Activated T-cell treated with anti-CD3 and anti-CD28 coated beads, Interleukin-2, amount 50 U/mL, for 1 hour (primary cell): Measurements from ENCODE around the gene STK32B.

Source experiments
- DNase-seq: peaks from one replicate; pipeline ENCODE4 v3.0.0-alpha.2; 2020

The STK32B gene

DNA sequence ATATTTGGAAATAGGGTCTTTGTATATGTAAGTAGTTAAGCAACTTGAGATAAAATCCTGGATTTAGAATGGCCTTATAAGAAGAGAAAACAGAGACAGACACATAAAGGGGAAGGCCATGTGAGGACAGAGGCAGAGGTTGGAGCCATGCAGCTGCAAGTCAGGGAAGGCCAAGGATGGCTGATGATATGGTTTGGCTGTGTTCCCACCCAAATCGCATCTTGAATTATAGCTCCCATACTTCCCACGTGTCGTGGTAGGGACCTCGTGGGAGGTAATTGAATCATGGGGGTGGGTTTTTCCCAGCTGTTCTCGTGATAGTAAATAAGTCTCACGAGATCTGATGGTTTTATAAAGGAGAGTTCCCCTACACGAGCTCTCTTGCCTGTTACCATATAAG lies 76.3 kb downstream of the STK32B start:
- no peak for DNase-seq

DNA sequence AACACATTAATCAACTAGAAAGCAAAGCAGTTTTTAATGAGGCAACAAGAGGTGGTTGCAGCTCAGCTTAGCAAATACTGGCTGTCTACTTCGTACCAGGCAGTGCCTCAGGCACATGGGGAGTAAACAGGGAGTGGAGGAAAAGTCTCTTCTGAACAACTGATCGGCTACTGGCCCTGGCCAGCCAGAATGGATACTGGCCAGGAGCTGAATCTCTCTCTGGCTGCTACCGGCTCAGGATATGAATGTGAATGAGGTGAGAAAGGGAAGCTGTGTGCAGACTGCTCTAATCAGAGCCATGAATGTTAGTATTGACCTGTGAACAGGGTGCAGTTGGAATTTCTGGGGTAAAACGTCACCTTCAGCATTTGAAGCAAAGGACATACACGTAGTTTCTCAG lies 77.3 kb downstream of the STK32B start:
- DNase-seq = no peak

DNA sequence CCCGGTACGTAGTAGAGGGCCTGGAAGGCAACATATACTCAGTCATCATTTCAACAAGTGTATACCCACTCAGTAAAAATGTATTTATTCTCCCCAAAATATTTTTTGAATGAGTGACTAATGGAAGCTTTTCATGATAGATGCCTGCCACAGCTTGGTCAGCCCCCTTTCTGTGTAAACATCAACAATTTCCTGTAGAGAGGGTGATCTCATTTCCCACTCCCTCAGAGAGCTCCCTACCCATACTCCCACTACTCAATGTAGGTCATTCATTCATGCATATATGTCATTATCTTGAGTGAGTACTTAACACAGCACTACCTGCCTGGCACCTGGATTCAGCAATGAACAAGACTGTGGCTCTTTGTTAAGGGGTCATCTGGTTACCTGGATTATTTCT lies 81.9 kb downstream of the STK32B start:
- DNase-seq = no peak

GRCh38 chr4:5133933-5134594 lies 82.8 kb downstream of the STK32B start:
- no peak for DNase-seq

DNA sequence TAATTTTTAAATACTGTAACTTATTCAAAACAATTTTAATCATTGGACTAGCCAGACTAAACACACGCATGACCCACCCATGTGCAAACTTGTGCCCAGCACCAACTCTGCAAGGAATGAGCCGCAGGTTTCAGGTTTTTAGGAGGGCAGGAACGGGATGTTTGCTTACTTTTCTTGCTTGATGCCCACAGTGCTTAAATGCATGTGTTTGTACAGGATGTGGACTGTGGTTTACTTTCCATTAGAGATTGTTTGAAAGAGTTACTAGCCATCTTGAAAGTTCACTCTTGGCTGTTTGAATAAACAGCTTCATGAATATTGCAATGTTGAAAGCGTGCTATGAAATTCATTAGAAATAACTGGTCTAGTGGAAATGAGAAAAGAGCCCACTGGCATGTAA lies 83.3 kb downstream of the STK32B start:
- no peak for DNase-seq

- no peak for DNase-seq
These were observed 85.9 kb downstream of the STK32B start for GRCh38 chr4:5137226-5137625.

GRCh38 chr4:5137927-5138326 lies 86.6 kb downstream of the STK32B start:
- DNase-seq = no peak

DNA sequence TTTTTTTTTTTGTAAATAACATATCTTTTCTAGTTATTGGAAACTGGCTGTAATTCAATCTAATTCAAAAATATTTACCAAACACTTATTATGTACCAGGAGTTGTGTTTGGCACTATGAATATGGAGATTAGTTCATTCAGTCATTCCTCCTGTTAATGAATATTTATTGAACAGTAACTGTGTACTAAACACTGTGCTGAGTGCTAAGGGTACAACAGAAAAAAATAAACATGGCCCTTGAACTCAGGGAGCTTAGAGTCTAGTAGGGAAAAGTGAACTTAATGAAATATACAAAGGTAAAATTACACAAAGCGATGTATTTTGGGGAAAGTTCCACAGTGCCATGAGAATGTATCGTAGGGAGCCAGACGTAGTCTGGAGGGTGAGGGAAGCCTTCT lies 87.1 kb downstream of the STK32B start:
- no peak for DNase-seq

DNA sequence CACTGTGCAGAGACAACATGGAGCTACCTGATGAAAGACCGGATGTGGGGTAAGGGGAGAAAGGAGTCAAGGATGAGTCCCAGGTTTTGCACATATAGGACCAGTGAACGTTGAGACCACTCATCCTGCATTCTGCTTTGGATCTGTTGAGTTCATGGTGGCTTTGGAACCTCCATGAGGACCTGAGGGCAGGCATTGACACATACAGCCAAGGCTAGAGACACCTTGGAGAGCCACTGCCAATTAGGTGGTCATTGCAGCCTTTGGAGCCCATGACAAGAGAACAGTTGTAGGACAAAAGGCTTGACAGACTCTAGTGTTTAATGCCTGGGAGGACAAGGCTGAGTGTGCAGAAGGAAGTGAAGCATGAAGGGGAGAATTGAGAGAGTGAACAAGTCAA lies 87.9 kb downstream of the STK32B start:
- DNase-seq = no peak

DNA sequence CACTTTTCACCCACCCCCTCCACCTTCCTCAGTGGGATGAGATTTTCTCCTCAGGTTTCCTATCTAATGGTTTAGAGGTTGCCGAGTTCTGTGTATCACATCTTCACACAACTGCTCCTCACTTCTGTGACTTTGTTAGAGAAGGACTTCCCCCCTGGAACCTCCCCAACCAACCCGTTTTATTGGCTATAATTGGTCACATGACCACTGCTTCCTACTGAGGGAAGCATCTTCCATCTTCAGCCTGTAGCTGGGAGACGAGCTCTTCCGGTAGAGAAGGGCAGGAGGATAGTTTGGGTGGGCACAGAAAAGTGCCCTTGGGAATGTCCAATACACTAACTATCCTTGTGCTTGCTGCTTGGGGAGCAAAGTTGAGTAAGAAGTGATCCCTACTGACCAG lies 90.5 kb downstream of the STK32B start:
- no peak for DNase-seq

DNA sequence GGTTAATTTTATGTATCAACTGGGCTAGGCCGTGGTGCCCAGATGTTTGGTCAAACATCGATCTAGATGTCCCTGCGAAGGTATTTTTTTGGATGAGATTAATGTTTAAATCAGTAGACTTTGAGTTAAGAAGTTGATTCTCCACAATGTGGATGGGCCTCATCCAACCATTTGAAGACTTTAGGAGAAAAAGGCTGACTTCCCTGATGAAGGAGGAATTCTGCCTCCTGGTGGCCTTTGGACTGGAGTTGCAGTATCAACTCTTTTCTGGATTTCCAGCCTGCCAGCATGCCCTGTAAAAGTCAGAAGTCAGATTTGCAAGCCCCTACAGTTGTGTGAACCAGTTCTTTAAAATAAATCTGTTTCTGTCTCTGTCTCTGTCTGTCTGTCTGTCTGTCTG lies 91.4 kb downstream of the STK32B start:
- DNase-seq = no peak

- no peak for DNase-seq
These were observed 92.1 kb downstream of the STK32B start for GRCh38 chr4:5143306-5143861.

DNA sequence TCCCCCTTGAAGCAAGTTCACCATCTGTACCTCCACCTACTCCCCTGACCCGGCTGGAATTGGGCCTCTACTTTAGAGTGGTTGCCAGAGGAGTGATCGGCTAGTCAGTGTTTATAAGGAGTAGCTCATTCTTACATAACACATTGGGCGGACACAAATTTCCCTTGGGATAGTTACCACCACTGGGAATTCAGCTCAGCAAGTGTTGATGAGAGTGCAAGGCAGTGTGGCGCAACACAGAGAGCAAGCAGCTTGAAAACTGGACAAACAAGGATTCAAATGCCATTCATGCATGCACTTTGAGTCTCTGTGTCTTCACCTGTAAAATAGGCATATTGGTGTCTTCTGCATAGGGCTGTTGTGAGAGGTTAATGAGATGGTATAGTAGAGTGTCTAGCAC lies 92.7 kb downstream of the STK32B start:
- no peak for DNase-seq

- no peak for DNase-seq
These were observed 93.1 kb downstream of the STK32B start for GRCh38 chr4:5144384-5144783.

DNA sequence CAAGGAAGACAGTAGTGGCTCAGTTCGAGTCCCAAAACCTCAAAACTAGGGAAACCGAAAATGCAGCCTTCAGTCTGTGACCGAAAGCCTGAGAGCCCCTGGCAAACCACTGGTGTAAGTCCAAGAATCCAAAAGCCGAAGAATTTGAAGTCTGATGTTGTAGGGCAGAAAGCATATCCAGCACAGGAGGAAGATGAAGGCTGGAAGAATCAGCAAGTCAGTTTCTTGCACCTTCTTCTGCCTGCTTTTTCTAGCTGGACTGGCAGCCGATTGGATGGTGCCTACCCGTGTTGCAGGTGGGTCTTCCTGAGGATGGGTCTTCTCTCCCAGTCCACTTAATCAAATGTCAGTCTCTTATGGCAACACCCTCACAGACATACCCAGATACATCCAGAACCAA lies 95.0 kb downstream of the STK32B start:
- no peak for DNase-seq

GRCh38 chr4:5152521-5152920 lies 101.2 kb downstream of the STK32B start:
- no peak for DNase-seq

DNA sequence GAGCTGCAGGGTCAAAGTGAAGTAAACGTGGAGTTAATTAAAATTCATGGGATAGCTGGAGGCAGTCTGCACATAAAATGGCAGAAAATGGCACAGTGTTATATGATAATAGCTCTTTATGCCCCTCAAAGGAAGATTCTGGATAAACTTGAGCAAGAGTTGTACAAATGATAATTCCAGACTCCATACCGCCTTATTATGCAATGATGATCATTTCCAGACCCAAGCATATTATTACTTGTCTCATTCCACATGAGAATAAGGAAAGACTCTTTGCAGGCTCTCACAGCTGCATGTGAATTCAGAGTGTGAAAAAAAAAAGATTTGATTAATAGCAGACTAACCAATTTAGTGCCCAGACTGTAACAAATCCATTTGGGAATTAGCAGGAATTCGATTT lies 105.4 kb downstream of the STK32B start:
- no peak for DNase-seq

GRCh38 chr4:5157791-5158770 lies 106.8 kb downstream of the STK32B start:
- DNase-seq = no peak

DNA sequence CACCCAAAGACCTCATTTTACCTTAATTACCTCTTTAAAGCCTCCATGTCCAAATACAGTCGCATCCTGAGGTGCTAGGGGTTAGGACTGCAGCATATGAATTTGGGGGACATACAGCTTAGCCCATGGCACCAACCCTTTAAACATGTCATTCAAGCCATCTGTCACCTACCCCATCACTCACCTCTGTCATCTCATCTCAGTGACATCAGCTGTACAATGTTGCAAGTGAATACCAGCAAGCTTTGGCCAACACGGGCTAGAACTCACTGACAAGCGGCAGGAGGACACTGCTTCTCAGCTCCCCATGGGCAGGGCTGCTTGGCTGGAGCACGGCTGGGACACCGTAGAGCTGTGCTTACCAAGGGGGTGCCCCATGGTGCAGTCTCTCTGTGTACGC lies 107.5 kb downstream of the STK32B start:
- no peak for DNase-seq

DNA sequence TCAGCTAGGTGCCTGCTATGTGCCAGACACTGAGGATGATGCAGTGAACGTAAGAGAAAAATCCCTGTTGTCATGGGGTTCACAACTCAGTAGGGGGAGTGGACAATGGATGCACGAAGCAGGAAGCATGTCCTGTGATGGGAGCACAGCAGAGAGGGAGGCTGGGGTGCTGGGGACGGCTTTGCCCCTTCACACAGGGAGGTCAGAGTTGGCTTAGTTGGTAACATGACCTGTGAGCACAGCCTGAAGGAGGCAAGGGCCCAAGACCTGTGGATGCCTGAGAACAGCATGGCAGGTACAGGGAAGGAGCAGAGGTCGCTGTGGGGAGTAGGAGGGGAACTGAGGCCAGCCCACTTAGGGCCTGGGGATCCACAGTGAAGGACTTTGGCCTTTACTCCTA lies 109.4 kb downstream of the STK32B start:
- DNase-seq = no peak

GRCh38 chr4:5162909-5163508 lies 111.7 kb downstream of the STK32B start:
- DNase-seq = no peak

GRCh38 chr4:5164221-5164912 lies 113.1 kb downstream of the STK32B start:
- DNase-seq = no peak
